ENCODE data around the gene TTC9C.

Gene TTC9C

GRCh38 chr11:62712276-62712812, 15.9 kb upstream of the TTC9C start:
- no peak for TF ChIP-seq CTCF (IDR thresholded peaks at IDR 0.05; ENCODE audit: low read depth, low read length, missing control alignments)
- no peak for DNase-seq (ENCODE audit: low read depth)
- H3K4me3 ChIP-seq (ENCODE audit: low read depth, low read length): no peak overlapping the region

GRCh38 chr11:62712861-62713260, 15.4 kb upstream of the TTC9C start:
- H3K4me3 ChIP-seq (ENCODE audit: low read depth, low read length): no peak overlapping the region
- TF ChIP-seq CTCF (IDR thresholded peaks at IDR 0.05; ENCODE audit: low read depth, low read length, missing control alignments): no peak

GRCh38 chr11:62713343-62713742, 14.9 kb upstream of the TTC9C start:
- TF ChIP-seq CTCF (IDR thresholded peaks at IDR 0.05; ENCODE audit: low read depth, low read length, missing control alignments): no peak
- H3K4me3 ChIP-seq (ENCODE audit: low read depth, low read length): no peak overlapping the region
- DNase-seq (ENCODE audit: low read depth): no peak

More at GRCh38 chr11:62712861-62713260, 15.4 kb upstream of the TTC9C start:
- no peak for DNase-seq (ENCODE audit: low read depth)

GRCh38 chr11:62715150-62716130, 12.8 kb upstream of the TTC9C start:
- no peak overlapping the region for H3K4me3 ChIP-seq (ENCODE audit: low read depth, low read length)
- no peak for TF ChIP-seq CTCF (IDR thresholded peaks at IDR 0.05; ENCODE audit: low read depth, low read length, missing control alignments)
- DNase-seq (ENCODE audit: low read depth): no peak

GRCh38 chr11:62716206-62716605, 12.1 kb upstream of the TTC9C start:
- H3K4me3 ChIP-seq (ENCODE audit: low read depth, low read length): no peak overlapping the region
- no peak for TF ChIP-seq CTCF (IDR thresholded peaks at IDR 0.05; ENCODE audit: low read depth, low read length, missing control alignments)
- no peak for DNase-seq (ENCODE audit: low read depth)

GRCh38 chr11:62716816-62717215, 11.5 kb upstream of the TTC9C start:
- TF ChIP-seq CTCF (IDR thresholded peaks at IDR 0.05; ENCODE audit: low read depth, low read length, missing control alignments): no peak
- no peak for DNase-seq (ENCODE audit: low read depth)
- H3K4me3 ChIP-seq (ENCODE audit: low read depth, low read length): no peak overlapping the region

Measured in GM12864 (cell line).